HG03457 (cell line): ENCODE results near the gene CLRN2.

Source experiments
- ATAC-seq: cut with Tn5 transposase; IDR thresholded peaks from one replicate; pipeline ENCODE4 v1.9.1; 2021; ENCODE audit warnings: moderate number of reproducible peaks; ENCODE audit not compliant: unreplicated experiment

The CLRN2 gene

GRCh38 chr4:17514865-17515264 lies at the start of gene CLRN2:
Gene CLRN2, plus strand, starts transcription at chr4:17515165. Its CDS starts 102 bp downstream, at chr4:17515267.
- ATAC-seq: no peak

- no peak for ATAC-seq
Measured at GRCh38 chr4:17468619-17469221, 46.2 kb upstream of the CLRN2 start.

- ATAC-seq: no peak
Measured at GRCh38 chr4:17469931-17470674, 44.9 kb upstream of the CLRN2 start.

- ATAC-seq: no peak
Measured at GRCh38 chr4:17475481-17475880, 39.5 kb upstream of the CLRN2 start.

- no peak for ATAC-seq
Measured at GRCh38 chr4:17476853-17477252, 38.1 kb upstream of the CLRN2 start.

GRCh38 chr4:17477774-17478472 lies 37.0 kb upstream of the CLRN2 start:
- no peak for ATAC-seq

- ATAC-seq: no peak
Measured at GRCh38 chr4:17480210-17480927, 34.6 kb upstream of the CLRN2 start.

GRCh38 chr4:17480955-17481354 lies 34.0 kb upstream of the CLRN2 start:
- ATAC-seq: no peak

- no peak for ATAC-seq
Measured at GRCh38 chr4:17482716-17483115, 32.2 kb upstream of the CLRN2 start.

- ATAC-seq: no peak
Measured at GRCh38 chr4:17489123-17489522, 25.8 kb upstream of the CLRN2 start.

- no peak for ATAC-seq
Measured at GRCh38 chr4:17489721-17490120, 25.2 kb upstream of the CLRN2 start.

- no peak for ATAC-seq
Measured at GRCh38 chr4:17490575-17491059, 24.3 kb upstream of the CLRN2 start.

GRCh38 chr4:17491196-17491595 lies 23.8 kb upstream of the CLRN2 start:
- no peak for ATAC-seq

GRCh38 chr4:17492058-17492741 lies 22.8 kb upstream of the CLRN2 start:
- no peak for ATAC-seq

- ATAC-seq: no peak
Measured at GRCh38 chr4:17492876-17493275, 22.1 kb upstream of the CLRN2 start.

- no peak for ATAC-seq
Measured at GRCh38 chr4:17493619-17494018, 21.3 kb upstream of the CLRN2 start.

GRCh38 chr4:17494258-17495190 lies 20.4 kb upstream of the CLRN2 start:
- no peak for ATAC-seq

- no peak for ATAC-seq
Measured at GRCh38 chr4:17497890-17498523, 17.0 kb upstream of the CLRN2 start.

- no peak for ATAC-seq
Measured at GRCh38 chr4:17500574-17500973, 14.4 kb upstream of the CLRN2 start.
